Liver (tissue), 3 donors: ENCODE results near the gene EVC2.

Source experiments
- EGR1 ChIP-seq, 2 donors: IDR thresholded peaks; 2 replicates each; pipeline ENCODE4 v1.6.1; 2016 to 2018; ENCODE audit warnings: antibody characterized with exemption in 2 of 2, low read depth in 2 of 2
- FOXA2 ChIP-seq: IDR thresholded peaks from 2 replicates; pipeline ENCODE4 v1.6.1; 2016; ENCODE audit warnings: antibody characterized with exemption
- GABPA ChIP-seq, 2 donors: IDR thresholded peaks in 1 of 2; conservative IDR thresholded peaks in 1 of 2; 2 replicates each; pipeline ENCODE4 v1.6.1; 2016; ENCODE audit warnings: antibody characterized with exemption in 2 of 2, mild to moderate bottlenecking in 1 of 2, moderate library complexity in 1 of 2
- HNF4G ChIP-seq: IDR thresholded peaks from 2 replicates; pipeline ENCODE4 v1.6.1; 2016; ENCODE audit warnings: antibody characterized with exemption
- JUND ChIP-seq, 2 donors: IDR thresholded peaks; 2 replicates each; pipeline ENCODE4 v1.6.1; 2016; ENCODE audit warnings: antibody characterized with exemption in 2 of 2
- NR2F2 ChIP-seq: IDR thresholded peaks from 2 replicates; pipeline ENCODE4 v1.6.1; 2016; ENCODE audit warnings: antibody characterized with exemption
- RAD21 ChIP-seq, 2 donors: IDR thresholded peaks; 2 replicates each; pipeline ENCODE4 v1.6.1; 2016; ENCODE audit warnings: antibody characterized with exemption in 2 of 2, mild to moderate bottlenecking in 2 of 2
- TAF1 ChIP-seq: conservative IDR thresholded peaks from 2 replicates; pipeline ENCODE4 v1.6.1; 2016; ENCODE audit warnings: antibody characterized with exemption, mild to moderate bottlenecking
- YY1 ChIP-seq: IDR thresholded peaks from 2 replicates; pipeline ENCODE4 v1.6.1; 2016; ENCODE audit warnings: antibody characterized with exemption, mild to moderate bottlenecking
- TF ChIP-seq, protein P1 (sequence below): fragments of 150-350 bp; IDR thresholded peaks from 2 replicates; pipeline ENCODE4 v1.5.1; 2017; ENCODE audit warnings: improper control_type of control experiment, low read depth, low read length; ENCODE audit not compliant: missing input control
- TF ChIP-seq, protein P2 (sequence below): IDR thresholded peaks from 2 replicates; pipeline ENCODE4 v1.6.1; 2016; ENCODE audit warnings: antibody characterized with exemption
- TF ChIP-seq, protein P3 (sequence below): IDR thresholded peaks from 2 replicates; pipeline ENCODE4 v1.6.1; 2016; ENCODE audit warnings: antibody characterized with exemption, mild to moderate bottlenecking
- TF ChIP-seq, protein P4 (sequence below): IDR thresholded peaks from 2 replicates; pipeline ENCODE4 v1.6.1; 2016; ENCODE audit warnings: antibody characterized with exemption
- TF ChIP-seq, protein P5 (sequence below): IDR thresholded peaks from 2 replicates; pipeline ENCODE4 v1.6.1; 2016; ENCODE audit warnings: antibody characterized with exemption
- donor health status: healthy.
- donor health status: healthy.

DNA sequence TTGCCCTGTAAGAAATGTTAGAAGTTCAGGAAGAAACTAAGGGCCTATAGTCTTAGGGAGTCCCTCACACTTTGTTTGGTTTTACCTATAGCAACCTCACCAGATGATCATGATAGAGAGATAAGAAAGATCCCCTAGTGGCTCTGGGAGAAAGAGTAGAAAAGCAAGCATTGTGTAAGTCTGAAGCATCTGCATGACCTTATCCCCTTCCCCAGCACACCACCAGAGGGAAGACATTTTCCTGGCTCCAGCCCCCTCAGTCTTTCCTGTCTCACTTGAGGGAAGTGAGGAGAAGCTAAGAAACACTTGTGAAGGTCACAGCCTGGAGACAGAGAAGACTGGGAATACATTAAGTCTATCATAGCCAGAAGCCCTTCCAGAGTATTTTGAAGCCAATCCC, 154.0 kb downstream of the EVC2 start:
- TF ChIP-seq NR2F2 (no peak), HNF4G (no peak), JUND (IDR thresholded peaks at IDR 0.05) (no peak), YY1 (no peak), RAD21 (IDR thresholded peaks at IDR 0.05) (no peak), TAF1 (no peak), GABPA (IDR thresholded peaks at IDR 0.05 in 1 of 2, conservative IDR thresholded peaks at IDR 0.05 in 1 of 2) (no peak), EGR1 (IDR thresholded peaks at IDR 0.05; ENCODE audit: low read depth in 2 of 2) (no peak), FOXA2 (no peak)
- TF ChIP-seq, protein P1, sequence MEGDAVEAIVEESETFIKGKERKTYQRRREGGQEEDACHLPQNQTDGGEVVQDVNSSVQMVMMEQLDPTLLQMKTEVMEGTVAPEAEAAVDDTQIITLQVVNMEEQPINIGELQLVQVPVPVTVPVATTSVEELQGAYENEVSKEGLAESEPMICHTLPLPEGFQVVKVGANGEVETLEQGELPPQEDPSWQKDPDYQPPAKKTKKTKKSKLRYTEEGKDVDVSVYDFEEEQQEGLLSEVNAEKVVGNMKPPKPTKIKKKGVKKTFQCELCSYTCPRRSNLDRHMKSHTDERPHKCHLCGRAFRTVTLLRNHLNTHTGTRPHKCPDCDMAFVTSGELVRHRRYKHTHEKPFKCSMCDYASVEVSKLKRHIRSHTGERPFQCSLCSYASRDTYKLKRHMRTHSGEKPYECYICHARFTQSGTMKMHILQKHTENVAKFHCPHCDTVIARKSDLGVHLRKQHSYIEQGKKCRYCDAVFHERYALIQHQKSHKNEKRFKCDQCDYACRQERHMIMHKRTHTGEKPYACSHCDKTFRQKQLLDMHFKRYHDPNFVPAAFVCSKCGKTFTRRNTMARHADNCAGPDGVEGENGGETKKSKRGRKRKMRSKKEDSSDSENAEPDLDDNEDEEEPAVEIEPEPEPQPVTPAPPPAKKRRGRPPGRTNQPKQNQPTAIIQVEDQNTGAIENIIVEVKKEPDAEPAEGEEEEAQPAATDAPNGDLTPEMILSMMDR, result no peak
- TF ChIP-seq, protein P2, sequence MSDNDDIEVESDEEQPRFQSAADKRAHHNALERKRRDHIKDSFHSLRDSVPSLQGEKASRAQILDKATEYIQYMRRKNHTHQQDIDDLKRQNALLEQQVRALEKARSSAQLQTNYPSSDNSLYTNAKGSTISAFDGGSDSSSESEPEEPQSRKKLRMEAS, result no peak
- TF ChIP-seq, protein P3, sequence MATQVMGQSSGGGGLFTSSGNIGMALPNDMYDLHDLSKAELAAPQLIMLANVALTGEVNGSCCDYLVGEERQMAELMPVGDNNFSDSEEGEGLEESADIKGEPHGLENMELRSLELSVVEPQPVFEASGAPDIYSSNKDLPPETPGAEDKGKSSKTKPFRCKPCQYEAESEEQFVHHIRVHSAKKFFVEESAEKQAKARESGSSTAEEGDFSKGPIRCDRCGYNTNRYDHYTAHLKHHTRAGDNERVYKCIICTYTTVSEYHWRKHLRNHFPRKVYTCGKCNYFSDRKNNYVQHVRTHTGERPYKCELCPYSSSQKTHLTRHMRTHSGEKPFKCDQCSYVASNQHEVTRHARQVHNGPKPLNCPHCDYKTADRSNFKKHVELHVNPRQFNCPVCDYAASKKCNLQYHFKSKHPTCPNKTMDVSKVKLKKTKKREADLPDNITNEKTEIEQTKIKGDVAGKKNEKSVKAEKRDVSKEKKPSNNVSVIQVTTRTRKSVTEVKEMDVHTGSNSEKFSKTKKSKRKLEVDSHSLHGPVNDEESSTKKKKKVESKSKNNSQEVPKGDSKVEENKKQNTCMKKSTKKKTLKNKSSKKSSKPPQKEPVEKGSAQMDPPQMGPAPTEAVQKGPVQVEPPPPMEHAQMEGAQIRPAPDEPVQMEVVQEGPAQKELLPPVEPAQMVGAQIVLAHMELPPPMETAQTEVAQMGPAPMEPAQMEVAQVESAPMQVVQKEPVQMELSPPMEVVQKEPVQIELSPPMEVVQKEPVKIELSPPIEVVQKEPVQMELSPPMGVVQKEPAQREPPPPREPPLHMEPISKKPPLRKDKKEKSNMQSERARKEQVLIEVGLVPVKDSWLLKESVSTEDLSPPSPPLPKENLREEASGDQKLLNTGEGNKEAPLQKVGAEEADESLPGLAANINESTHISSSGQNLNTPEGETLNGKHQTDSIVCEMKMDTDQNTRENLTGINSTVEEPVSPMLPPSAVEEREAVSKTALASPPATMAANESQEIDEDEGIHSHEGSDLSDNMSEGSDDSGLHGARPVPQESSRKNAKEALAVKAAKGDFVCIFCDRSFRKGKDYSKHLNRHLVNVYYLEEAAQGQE, result no peak
- TF ChIP-seq, protein P4, sequence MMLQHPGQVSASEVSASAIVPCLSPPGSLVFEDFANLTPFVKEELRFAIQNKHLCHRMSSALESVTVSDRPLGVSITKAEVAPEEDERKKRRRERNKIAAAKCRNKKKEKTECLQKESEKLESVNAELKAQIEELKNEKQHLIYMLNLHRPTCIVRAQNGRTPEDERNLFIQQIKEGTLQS, result no peak
- TF ChIP-seq, protein P5, sequence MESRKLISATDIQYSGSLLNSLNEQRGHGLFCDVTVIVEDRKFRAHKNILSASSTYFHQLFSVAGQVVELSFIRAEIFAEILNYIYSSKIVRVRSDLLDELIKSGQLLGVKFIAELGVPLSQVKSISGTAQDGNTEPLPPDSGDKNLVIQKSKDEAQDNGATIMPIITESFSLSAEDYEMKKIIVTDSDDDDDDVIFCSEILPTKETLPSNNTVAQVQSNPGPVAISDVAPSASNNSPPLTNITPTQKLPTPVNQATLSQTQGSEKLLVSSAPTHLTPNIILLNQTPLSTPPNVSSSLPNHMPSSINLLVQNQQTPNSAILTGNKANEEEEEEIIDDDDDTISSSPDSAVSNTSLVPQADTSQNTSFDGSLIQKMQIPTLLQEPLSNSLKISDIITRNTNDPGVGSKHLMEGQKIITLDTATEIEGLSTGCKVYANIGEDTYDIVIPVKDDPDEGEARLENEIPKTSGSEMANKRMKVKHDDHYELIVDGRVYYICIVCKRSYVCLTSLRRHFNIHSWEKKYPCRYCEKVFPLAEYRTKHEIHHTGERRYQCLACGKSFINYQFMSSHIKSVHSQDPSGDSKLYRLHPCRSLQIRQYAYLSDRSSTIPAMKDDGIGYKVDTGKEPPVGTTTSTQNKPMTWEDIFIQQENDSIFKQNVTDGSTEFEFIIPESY, result no peak
